Naive thymus-derived CD4-positive, alpha-beta T cell (primary cell): ENCODE measurements around the gene BPI. TPM values are rescaled to one million over a fixed set of nuclear protein-coding genes. Genes with fewer than 3 reads are reported as not detected.

Experiments
- ATAC-seq: fragments of 150-1000 bp; cut with Tn5 transposase; 2 replicates; pipeline ENCODE4 v1.10.0; 2021; ENCODE audit warnings: mild to moderate bottlenecking, moderate library complexity
- CTCF ChIA-PET: fragments of 350-600 bp; sonication (Branson Sonifier 250); formaldehyde crosslinking; loops from one replicate; lab custom pipeline; 2021; ENCODE audit warnings: antibody characterized with exemption; lab: Charles Lee
- POLR2A ChIA-PET: fragments of 350-600 bp; sonication (Branson Sonifier 250); formaldehyde crosslinking; loops from one replicate; lab custom pipeline; 2021; ENCODE audit warnings: antibody characterized with exemption, inconsistent platforms; lab: Charles Lee
- DNase-seq, 9 donors: peaks; one replicate each; pipeline versions ENCODE4 v3.0.0 to v3.0.0-alpha.2; 2020 to 2022; ENCODE audit warnings: mixed read lengths in 1 of 9
- H3K27ac ChIP-seq: one replicate; pipeline ENCODE4 v1.7.0; 2013; ENCODE audit warnings: mild to moderate bottlenecking, low read depth, low read length, moderate library complexity
- H3K27me3 ChIP-seq, 2 donors: one replicate each; pipeline ENCODE4 v1.7.0; 2013; ENCODE audit warnings: low read length in 2 of 2, mild to moderate bottlenecking in 2 of 2, moderate library complexity in 2 of 2; ENCODE audit not compliant: control insufficient read depth in 2 of 2, insufficient read depth in 2 of 2
- H3K36me3 ChIP-seq, 3 experiments: 1 replicate in 2 of 3; 2 replicates in 1 of 3; pipeline ENCODE4 v1.7.0; 2013; ENCODE audit warnings: low read length in 3 of 3, mild to moderate bottlenecking in 3 of 3, moderate library complexity in 1 of 3; ENCODE audit not compliant: insufficient read depth in 3 of 3, control insufficient read depth in 2 of 3
- H3K4me1 ChIP-seq, 2 donors: one replicate each; pipeline ENCODE4 v1.7.0; 2013; ENCODE audit warnings: low read length in 2 of 2, mild to moderate bottlenecking in 2 of 2, moderate library complexity in 1 of 2; ENCODE audit not compliant: control insufficient read depth in 2 of 2, insufficient read depth in 2 of 2
- H3K4me3 ChIP-seq: 2 replicates; pipeline ENCODE4 v1.7.0; 2013; ENCODE audit warnings: mild to moderate bottlenecking, low read length
- H3K9me3 ChIP-seq, 3 experiments: 1 replicate in 2 of 3; 2 replicates in 1 of 3; pipeline ENCODE4 v1.7.0; 2013; ENCODE audit warnings: low read length in 3 of 3; ENCODE audit not compliant: control insufficient read depth in 2 of 3
- H3K27ac Mint-ChIP-seq, 9 donors: one replicate each; pipeline ENCODE4 v1.8.0; 2020 to 2022; ENCODE audit warnings: mixed read lengths in 9 of 9, mild to moderate bottlenecking in 8 of 9, moderate library complexity in 5 of 9, inconsistent platforms in 2 of 9
- H3K27me3 Mint-ChIP-seq, 5 donors: one replicate each; pipeline ENCODE4 v1.8.0; 2021 to 2022; ENCODE audit warnings: mixed read lengths in 5 of 5, mild to moderate bottlenecking in 1 of 5
- H3K36me3 Mint-ChIP-seq, 5 donors: one replicate each; pipeline ENCODE4 v1.8.0; 2020 to 2022; ENCODE audit warnings: mixed read lengths in 5 of 5, mild to moderate bottlenecking in 3 of 5, inconsistent platforms in 1 of 5
- H3K4me1 Mint-ChIP-seq, 7 donors: one replicate each; pipeline ENCODE4 v1.8.0; 2020 to 2022; ENCODE audit warnings: mixed read lengths in 7 of 7, mild to moderate bottlenecking in 3 of 7, inconsistent platforms in 1 of 7
- H3K4me3 Mint-ChIP-seq, 10 donors: one replicate each; pipeline ENCODE4 v1.8.0; 2020 to 2022; ENCODE audit warnings: mild to moderate bottlenecking in 10 of 10, mixed read lengths in 10 of 10, moderate library complexity in 6 of 10, inconsistent platforms in 2 of 10
- H3K9me3 Mint-ChIP-seq, 11 donors: one replicate each; pipeline ENCODE4 v1.8.0; 2020 to 2022; ENCODE audit warnings: mixed read lengths in 11 of 11, mild to moderate bottlenecking in 4 of 11, inconsistent platforms in 1 of 11, moderate library complexity in 1 of 11
- intact Hi-C, 2 donors: fragments of 100-400 bp; cut with micrococcal nuclease; formaldehyde crosslinking; loops; one replicate each; pipeline ENCODE4 v1.15.1; 2023
- polyA plus RNA-seq, 2 donors: library from polyadenylated mRNA; unstranded; fragments of 300-500 nt; fragmentation: Illumina TruSeq; gene quantifications; one replicate each; pipeline ENCODE4 v1.2.3, GENCODE V29; 2021
- total RNA-seq, 6 experiments: library from RNA in 5 of 6; stranded (reverse) in 5 of 6; gene quantifications; 1 replicate in 5 of 6; 2 replicates in 1 of 6; pipeline ENCODE4 v1.2.3 and lab custom pipeline; 2021 to 2026

The BPI gene
- total and polyA plus RNA-seq, 7 experiments from 2014 or later: 0.29 to 2.4 TPM; not detected in 5

GRCh38 chr20:38386004-38386403 is 82.0 kb downstream of the BPI start:
- no peak for DNase-seq
- H3K4me1 Mint-ChIP-seq: peaks cover 0 to 1% (median 0%) of the 10 kb centered on the region in 7 donors
- H3K27me3 Mint-ChIP-seq: peaks cover 9 to 32% (median 23%) of the 10 kb centered on the region in 5 donors
- CTCF ChIA-PET: no interaction called here
- H3K27ac ChIP-seq: no peak overlapping the region
- H3K4me3 Mint-ChIP-seq: no peak overlapping the region
- no peaks in the 10 kb centered on the region for H3K4me1 ChIP-seq
- POLR2A ChIA-PET: no interaction called here
- ATAC-seq: no peak
- peaks cover 0 to 24% (median 3%) of the 10 kb centered on the region in 11 donors for H3K9me3 Mint-ChIP-seq
- H3K27me3 ChIP-seq: no peaks in the 10 kb centered on the region
- H3K27ac Mint-ChIP-seq: no peak overlapping the region
- H3K36me3 Mint-ChIP-seq: peaks cover 0 to 9% (median 0%) of the 10 kb centered on the region in 5 donors
- H3K4me3 ChIP-seq: no peak overlapping the region
- intact Hi-C loops: no loop called here
- no peaks in the 10 kb centered on the region for H3K36me3 ChIP-seq
- H3K9me3 ChIP-seq: no peaks in the 10 kb centered on the region

DNA sequence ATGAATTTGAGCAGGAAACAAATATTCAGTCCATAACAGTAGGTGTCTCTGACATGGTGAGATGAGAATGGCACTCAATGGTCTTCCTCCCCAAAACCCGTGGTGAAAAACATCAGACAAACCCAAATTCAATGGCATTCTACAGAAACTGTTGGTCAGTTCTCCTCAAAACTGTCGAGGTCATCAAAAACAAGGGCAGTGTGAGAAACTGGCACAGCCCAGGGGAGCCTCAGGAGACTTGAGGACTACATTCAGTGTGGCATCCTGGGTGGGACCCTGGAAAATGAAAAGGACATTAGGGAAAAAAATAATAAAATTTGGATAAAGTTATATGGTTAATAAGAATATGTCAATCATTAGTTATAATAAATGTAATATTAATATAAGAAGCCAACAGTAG is 82.9 kb downstream of the BPI start:
- intact Hi-C loops: no loop called here
- peaks cover 0 to 1% (median 0%) of the 10 kb centered on the region in 7 donors for H3K4me1 Mint-ChIP-seq

More for the DNA sequence above, 82.9 kb downstream of the BPI start:
- Histone ChIP-seq H3K9me3 (no peaks in the 10 kb centered on the region), H3K27ac (no peak overlapping the region), H3K27me3 (no peaks in the 10 kb centered on the region), H3K4me3 (no peak overlapping the region), H3K4me1 (no peaks in the 10 kb centered on the region), H3K36me3 (no peaks in the 10 kb centered on the region)
- peaks cover 0 to 22% (median 3%) of the 10 kb centered on the region in 11 donors for H3K9me3 Mint-ChIP-seq
- H3K27me3 Mint-ChIP-seq: peaks cover 9 to 25% (median 22%) of the 10 kb centered on the region in 5 donors
- POLR2A ChIA-PET: no interaction called here
- peaks cover 0 to 9% (median 0%) of the 10 kb centered on the region in 5 donors for H3K36me3 Mint-ChIP-seq
- no peak overlapping the region for H3K27ac Mint-ChIP-seq
- no peak overlapping the region for H3K4me3 Mint-ChIP-seq
- DNase-seq (no peak), ATAC-seq (no peak)
- CTCF ChIA-PET: interaction anchor here (0.6 kb wide), 1 partner anchor 34 kb away, joined by 3 read pairs; no protein-coding TSS in a partner anchor

Other genes with a start within 250 kb of the BPI start
- gene TGM2, start 138.9 kb upstream of the BPI start, total RNA-seq: under 1 TPM; 0.11 to 0.94 (median 0.19) TPM
- gene TGM2, start 138.9 kb upstream of the BPI start, polyA plus RNA-seq: not detected
- gene KIAA1755, start 43.4 kb upstream of the BPI start, total RNA-seq: not detected
- not detected for gene KIAA1755, start 43.4 kb upstream of the BPI start, polyA plus RNA-seq
- gene LBP, start 42.3 kb downstream of the BPI start, total RNA-seq: not detected
- gene LBP, start 42.3 kb downstream of the BPI start, polyA plus RNA-seq: not detected
- 100 to 1,000 TPM in 1 of 5 experiments, 10 to 100 TPM in 4; 43.9 to 102 (median 52.4) TPM for gene SNHG17, start 131.2 kb downstream of the BPI start, total RNA-seq
- 100 to 1,000 TPM in 1 of 2 donors, 10 to 100 TPM in 1; 40.2 to 141 TPM for gene SNHG17, start 131.2 kb downstream of the BPI start, polyA plus RNA-seq
- 10 to 100 TPM; 36.8 to 50.4 (median 41.8) TPM for gene RALGAPB, start 168.7 kb downstream of the BPI start, total RNA-seq
- gene RALGAPB, start 168.7 kb downstream of the BPI start, polyA plus RNA-seq: 10 to 100 TPM; 10.8 to 14.7 TPM